ENCODE data around the gene SPO11. TPM values are rescaled to one million over a fixed set of nuclear protein-coding genes. Genes with fewer than 3 reads are reported as not detected.

Gene SPO11
- total and polyA plus RNA-seq, 10 of the 15 experiments (the other 5 are each of a cell fraction or from before 2014, with no cell fraction given) = not detected

DNA sequence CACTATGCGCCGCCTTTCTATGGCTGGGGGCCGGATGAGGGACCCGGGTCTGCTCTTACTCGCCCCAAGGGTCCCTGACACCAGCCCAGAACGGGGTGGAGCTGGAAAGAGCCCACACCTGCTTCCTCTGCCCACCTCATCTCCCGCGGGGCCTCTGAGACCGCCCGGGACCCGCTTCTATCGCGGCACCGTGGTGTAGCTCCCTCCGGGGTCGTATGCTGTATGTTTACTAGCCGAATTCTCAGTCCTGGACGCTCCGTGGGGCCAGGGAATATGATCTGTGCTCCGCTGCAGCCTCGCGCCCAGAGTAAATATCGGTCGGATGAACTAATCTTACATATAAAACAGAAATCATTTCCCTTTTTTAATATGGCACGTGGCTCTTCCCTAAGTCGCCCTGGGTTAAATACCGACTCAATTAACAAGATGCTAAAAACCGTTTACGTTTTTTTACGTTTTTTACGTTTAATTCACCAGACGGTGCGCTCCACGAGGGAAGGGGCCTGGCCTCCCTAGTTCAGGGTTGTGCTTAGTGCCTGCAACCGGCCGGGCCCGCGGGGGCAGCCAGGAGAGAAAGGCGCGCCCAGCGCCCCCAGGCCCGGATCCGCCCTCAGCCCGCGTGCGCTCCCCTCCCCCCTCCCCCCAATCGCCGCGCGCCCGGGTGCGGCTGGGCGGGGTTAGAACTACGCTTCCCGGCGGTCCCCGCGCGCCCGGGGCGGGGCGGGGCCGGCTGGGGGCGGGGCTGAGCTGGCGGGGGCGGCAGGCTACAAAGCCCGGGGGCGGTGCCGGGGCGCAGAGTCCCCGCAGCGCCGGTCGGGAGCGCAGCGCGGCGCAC, 61.2 kb downstream of the SPO11 start, which contains the start of gene RBM38 (continued):
- TF ChIP-seq, protein P1, sequence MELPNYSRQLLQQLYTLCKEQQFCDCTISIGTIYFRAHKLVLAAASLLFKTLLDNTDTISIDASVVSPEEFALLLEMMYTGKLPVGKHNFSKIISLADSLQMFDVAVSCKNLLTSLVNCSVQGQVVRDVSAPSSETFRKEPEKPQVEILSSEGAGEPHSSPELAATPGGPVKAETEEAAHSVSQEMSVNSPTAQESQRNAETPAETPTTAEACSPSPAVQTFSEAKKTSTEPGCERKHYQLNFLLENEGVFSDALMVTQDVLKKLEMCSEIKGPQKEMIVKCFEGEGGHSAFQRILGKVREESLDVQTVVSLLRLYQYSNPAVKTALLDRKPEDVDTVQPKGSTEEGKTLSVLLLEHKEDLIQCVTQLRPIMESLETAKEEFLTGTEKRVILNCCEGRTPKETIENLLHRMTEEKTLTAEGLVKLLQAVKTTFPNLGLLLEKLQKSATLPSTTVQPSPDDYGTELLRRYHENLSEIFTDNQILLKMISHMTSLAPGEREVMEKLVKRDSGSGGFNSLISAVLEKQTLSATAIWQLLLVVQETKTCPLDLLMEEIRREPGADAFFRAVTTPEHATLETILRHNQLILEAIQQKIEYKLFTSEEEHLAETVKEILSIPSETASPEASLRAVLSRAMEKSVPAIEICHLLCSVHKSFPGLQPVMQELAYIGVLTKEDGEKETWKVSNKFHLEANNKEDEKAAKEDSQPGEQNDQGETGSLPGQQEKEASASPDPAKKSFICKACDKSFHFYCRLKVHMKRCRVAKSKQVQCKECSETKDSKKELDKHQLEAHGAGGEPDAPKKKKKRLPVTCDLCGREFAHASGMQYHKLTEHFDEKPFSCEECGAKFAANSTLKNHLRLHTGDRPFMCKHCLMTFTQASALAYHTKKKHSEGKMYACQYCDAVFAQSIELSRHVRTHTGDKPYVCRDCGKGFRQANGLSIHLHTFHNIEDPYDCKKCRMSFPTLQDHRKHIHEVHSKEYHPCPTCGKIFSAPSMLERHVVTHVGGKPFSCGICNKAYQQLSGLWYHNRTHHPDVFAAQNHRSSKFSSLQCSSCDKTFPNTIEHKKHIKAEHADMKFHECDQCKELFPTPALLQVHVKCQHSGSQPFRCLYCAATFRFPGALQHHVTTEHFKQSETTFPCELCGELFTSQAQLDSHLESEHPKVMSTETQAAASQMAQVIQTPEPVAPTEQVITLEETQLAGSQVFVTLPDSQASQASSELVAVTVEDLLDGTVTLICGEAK (IDR thresholded peaks at IDR 0.05; ENCODE audit: borderline replicate concordance) = peak; percentile 22; the same call in 1 of the 2 replicates
- TF ChIP-seq BHLHE40 (IDR thresholded peaks at IDR 0.05; ENCODE audit: borderline replicate concordance in 1 of 2, low read depth in 2 of 2, low read length in 1 of 2) = peak; percentile 41 to 64; a peak in 2 of 4 replicates
- TF ChIP-seq, protein P2, sequence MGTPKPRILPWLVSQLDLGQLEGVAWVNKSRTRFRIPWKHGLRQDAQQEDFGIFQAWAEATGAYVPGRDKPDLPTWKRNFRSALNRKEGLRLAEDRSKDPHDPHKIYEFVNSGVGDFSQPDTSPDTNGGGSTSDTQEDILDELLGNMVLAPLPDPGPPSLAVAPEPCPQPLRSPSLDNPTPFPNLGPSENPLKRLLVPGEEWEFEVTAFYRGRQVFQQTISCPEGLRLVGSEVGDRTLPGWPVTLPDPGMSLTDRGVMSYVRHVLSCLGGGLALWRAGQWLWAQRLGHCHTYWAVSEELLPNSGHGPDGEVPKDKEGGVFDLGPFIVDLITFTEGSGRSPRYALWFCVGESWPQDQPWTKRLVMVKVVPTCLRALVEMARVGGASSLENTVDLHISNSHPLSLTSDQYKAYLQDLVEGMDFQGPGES (IDR thresholded peaks at IDR 0.05) = no peak
- TF ChIP-seq EED (IDR thresholded peaks at IDR 0.05; ENCODE audit: low read depth) = 0 out of 2 replicates have a peak, but pooled peaks have one; percentile 14
- TF ChIP-seq, protein P3, sequence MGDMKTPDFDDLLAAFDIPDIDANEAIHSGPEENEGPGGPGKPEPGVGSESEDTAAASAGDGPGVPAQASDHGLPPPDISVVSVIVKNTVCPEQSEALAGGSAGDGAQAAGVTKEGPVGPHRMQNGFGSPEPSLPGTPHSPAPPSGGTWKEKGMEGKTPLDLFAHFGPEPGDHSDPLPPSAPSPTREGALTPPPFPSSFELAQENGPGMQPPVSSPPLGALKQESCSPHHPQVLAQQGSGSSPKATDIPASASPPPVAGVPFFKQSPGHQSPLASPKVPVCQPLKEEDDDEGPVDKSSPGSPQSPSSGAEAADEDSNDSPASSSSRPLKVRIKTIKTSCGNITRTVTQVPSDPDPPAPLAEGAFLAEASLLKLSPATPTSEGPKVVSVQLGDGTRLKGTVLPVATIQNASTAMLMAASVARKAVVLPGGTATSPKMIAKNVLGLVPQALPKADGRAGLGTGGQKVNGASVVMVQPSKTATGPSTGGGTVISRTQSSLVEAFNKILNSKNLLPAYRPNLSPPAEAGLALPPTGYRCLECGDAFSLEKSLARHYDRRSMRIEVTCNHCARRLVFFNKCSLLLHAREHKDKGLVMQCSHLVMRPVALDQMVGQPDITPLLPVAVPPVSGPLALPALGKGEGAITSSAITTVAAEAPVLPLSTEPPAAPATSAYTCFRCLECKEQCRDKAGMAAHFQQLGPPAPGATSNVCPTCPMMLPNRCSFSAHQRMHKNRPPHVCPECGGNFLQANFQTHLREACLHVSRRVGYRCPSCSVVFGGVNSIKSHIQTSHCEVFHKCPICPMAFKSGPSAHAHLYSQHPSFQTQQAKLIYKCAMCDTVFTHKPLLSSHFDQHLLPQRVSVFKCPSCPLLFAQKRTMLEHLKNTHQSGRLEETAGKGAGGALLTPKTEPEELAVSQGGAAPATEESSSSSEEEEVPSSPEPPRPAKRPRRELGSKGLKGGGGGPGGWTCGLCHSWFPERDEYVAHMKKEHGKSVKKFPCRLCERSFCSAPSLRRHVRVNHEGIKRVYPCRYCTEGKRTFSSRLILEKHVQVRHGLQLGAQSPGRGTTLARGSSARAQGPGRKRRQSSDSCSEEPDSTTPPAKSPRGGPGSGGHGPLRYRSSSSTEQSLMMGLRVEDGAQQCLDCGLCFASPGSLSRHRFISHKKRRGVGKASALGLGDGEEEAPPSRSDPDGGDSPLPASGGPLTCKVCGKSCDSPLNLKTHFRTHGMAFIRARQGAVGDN (IDR thresholded peaks at IDR 0.05) = peak; percentile 23; the same call in 1 of the 2 replicates
- peak; percentile 69 for TF ChIP-seq MEF2B (IDR thresholded peaks at IDR 0.05; ENCODE audit: partially characterized antibody, poor library complexity, severe bottlenecking)
- TF ChIP-seq PAX5 (IDR thresholded peaks at IDR 0.05; ENCODE audit: borderline replicate concordance, low read depth, low read length) = 0 out of 2 replicates have a peak, but pooled peaks have one; percentile 31
- TF ChIP-seq SMAD5 (IDR thresholded peaks at IDR 0.05; ENCODE audit: low read depth) = 0 out of 2 replicates have a peak, but pooled peaks have one; percentile 35
- TF ChIP-seq TCF12 (IDR thresholded peaks at IDR 0.05; ENCODE audit: low read depth, low read length) = 0 out of 2 replicates have a peak, but pooled peaks have one; percentile 29
- 0 out of 2 replicates have a peak, but pooled peaks have one; percentile 24 for TF ChIP-seq SREBF1 (IDR thresholded peaks at IDR 0.05; ENCODE audit: low read length)
- TF ChIP-seq EGR1 (IDR thresholded peaks at IDR 0.05; ENCODE audit: borderline replicate concordance in 1 of 2, low read depth in 2 of 2, low read length in 2 of 2) = peak in 1 of 2 experiments; percentile 54; a peak in 2 of 3 replicates
- no peak for TF ChIP-seq KAT2A (conservative IDR thresholded peaks at IDR 0.05; ENCODE audit: control insufficient read depth, low read depth, low read length)
- 0 out of 2 replicates have a peak, but pooled peaks have one; percentile 20 for TF ChIP-seq TCF3 (IDR thresholded peaks at IDR 0.05; ENCODE audit: borderline replicate concordance, insufficient read depth, low read depth, low read length)

All from GM12878 (cell line).